Activated naive CD4-positive, alpha-beta T cell treated with Interleukin-2 at 50 U/mL for 16 hours (primary cell): ENCODE results near the gene ABLIM1.

Source experiments
- DNase-seq: peaks from one replicate; pipeline ENCODE4 v3.0.0-alpha.2; 2020

The ABLIM1 gene

DNA sequence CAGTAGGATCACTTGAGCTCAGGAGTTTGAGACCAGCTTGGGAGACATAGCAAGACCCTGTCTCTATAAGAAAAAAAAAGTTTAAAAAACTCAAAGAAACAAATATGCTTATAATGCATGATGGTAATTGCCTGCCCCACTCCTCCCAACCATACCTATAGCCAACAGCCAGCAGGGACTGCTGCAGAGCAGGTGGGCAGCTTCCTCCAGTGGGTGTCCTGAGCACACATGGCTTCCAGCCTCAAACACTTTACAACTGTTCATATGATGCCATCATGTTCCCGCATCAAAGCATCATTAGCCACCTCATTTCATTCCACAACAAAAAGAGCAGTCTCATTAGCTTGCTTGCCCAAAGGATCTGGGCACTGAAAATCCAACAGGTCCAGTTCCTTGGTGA is 42.0 kb downstream of the ABLIM1 start:
- no peak for DNase-seq

DNA sequence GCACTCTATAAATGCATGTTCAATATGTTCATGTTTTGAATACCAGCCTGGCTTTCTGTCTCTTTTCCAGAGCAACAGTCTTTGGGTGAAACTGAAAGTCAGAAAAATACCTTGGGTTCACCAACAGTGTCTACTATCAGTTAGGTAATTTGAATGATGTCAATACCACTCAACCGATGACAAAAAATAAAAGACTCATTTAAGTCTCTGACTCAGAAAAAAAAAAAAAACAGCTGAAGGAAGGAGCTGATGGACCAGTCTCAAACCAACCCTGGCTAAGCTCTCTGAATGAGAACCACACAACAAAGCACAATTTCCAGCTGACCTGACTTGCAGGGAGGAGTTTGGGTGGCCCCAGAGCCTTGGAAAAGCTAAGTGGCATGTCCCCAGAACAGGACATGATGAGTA is 42.5 kb downstream of the ABLIM1 start:
- DNase-seq, result no peak

DNA sequence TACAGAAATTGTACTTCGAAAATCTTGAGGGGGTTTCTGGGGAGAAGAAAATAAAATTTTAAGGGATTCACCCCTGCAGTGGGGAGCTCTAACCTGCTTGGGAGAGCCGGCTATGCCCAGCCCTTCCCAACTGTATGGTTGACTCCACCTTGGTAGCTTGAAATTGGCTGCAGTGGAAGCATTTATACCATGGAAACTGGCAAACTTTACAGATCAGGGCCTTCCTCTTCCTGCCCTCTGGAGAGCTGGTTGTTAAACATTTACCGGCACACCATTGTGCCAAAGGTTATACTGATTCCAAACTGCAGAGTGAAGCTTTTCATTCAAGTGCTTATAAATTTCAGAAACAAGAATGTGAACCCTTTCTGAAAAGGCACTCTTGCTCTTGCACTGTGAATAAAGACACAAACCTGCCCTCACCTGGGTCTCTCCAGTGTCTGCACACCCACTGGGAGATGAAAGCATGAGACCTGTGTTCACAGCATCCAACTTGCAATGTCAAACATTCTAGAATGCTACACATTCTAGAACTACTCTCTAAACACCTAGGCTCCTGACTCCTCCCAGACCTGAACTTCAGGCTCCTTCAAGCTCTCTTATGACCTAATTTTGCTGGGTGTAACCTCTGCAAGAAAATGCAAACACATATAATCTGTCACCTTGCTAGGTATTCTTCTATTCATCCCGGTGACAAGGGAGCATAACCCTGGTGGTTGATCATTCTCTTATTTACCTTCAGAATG is 44.7 kb downstream of the ABLIM1 start:
- no peak for DNase-seq

DNA sequence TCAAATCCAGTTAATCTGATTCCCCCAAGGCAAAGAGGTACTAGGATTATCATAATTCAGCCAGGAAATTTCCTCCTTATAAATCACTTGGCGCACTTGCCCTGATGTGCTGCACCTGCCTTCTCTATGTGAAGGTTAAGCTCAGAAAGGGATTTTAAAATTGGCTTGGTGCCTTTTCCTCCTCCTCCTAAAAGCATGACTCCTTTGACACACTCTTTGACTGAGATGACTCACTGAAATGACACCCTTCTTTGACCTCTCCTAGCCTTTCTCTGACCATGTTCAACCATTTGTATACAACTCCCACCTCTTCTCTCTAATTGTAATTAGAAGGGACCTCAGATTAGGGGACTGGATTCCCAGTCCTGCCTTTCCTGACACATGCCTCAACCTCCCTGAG is 46.5 kb downstream of the ABLIM1 start:
- no peak for DNase-seq

DNA sequence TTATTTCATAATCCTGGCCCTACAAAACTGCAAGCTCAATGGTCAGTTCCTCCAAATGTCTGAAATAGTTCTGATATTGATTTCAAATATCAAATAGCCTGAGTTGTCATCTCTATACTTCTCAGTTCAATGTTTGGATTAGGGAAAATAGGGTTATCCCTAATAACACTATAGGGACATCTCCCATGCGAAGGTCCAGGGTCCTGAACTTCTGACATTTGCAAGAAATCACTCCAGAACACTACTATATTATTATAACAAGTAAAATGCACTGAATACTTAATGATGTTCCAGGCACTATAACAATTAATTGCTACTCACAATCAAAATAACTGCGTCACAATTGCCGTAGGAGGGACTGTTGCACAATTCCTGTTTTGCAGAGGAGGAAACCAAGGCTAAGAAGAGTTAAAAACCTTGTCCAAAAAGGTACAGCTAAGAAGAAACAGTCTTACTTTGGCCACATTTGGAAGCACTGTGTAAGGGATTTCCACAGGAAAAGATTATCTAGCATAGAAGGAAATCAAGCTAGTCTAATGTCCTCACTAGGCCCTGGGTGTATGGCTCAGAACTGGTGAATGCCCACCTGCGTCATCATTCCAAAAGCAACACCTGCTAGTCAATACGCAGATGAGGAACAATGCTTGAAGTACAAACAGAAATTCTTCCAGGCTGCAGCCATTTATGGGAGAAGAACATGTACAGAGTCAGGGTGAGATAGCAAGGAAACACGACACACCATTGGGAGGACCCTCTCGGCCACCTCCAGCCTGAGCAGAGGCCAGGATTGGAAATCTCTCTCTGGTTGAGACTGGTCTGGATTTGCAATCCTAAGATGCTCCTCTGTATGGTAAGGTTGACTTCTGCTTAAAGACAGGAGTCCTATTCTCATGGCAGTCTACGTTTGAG is 48.3 kb downstream of the ABLIM1 start:
- no peak for DNase-seq

DNA sequence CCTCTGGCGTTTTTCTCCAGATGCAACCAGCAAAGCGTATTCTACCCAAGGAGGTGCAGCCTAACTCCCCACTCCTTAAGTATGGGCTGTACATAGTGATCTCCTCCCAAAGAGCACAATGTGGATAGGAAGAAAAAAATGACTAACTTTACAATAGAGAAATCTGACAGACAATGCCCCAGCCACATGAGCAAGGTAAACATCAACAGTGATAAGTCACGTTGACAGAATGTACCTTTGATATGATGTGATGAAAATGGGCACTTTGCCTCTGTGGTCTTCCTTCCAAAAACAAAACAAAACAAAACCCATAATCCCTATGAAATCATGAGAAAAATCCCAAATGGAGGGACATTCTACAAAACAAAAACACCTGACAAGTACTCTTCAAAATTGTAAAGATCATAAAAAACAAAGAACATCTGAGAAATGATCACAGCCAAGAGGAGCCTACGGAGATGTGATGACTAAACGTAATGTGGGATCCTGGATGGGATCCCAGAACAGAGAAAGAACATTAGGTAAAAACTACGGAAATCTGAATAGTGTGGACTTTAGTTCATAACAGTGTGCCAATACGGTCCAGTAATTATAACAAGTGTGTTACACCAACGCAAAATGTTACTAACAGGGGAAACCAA is 50.6 kb downstream of the ABLIM1 start:
- DNase-seq, result no peak

DNA sequence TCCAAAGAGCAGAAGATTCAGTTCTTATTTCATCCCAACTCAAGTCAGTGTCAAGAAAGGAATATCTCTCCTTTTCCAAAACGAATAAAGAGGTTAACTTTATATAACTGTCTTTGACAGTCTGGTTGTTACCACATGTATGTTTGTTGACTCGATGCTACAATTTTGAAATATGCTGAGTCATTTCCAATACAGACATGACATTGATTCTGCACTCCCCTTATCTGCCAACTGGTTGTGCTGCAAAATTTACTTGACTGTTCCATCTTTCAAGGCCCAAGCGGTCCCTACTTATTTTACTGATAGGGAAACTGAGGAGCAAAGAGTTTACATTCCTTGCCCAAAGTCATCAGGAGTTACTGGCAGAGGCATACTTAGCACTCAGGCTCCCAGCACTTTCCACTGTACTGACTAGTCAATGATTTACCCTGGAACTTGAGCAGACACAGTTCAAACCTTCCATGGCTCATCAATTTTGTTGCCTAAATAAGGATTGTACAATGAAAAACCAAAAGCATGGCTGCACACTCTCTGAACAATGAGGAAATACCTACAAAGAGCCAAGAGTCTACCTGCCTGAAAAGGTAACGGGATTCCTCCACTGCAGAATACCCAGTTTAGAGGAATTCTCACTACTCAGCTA is 52.8 kb downstream of the ABLIM1 start:
- no peak for DNase-seq

DNA sequence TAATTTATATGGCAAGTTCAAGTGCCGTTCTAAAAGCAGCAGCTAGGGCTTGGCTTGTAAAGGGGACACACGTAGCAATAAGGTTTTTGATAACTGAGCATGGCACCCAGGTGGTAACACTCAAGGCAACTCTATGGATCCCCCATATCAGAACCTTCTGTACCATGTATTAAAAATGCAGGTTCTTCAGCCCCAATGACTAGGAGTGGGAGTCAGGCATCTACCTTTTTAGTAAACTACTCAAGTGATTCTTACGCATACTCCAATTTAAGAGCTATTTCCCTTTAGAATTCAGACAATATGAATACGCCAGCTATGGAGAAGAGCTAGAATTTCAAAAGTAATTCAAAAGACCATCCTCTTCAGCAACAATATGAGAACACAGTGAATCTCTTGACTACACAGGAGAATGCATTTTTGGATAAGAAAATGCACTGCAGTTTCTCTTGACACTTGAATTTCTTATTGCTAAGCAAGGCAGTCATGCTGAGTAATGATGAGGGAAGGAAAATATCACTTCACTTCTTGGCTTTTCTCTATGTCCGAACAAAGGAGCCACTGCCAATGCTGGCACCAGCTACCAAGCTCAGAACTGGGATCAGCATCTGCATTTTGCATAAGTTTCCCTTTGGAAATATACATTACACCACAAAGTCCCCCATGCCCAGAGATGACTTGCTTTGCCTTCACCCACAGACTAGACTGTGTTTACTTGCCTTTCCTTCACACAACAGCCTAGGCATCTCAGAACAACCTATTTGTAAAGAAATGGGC is 53.5 kb downstream of the ABLIM1 start:
- no peak for DNase-seq

DNA sequence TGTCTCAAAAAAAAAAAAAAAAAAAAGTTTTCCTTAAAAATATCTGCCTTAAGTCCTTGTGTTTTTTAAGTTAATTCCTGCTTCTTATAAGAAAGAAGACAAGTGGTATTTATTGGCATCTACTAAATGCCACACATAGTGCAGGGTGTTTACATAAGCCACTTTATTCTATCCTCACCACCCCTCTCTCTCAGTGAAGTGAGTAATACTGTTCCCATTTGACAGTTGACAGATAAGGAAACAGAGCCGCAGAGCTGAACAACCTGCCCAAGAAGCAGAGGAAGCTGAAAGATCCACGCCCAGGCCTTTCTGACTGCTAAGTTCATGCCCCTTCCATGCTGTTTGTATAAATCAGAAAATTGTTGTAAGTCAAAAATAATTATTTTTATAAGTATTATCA is 54.1 kb downstream of the ABLIM1 start:
- DNase-seq, result no peak

DNA sequence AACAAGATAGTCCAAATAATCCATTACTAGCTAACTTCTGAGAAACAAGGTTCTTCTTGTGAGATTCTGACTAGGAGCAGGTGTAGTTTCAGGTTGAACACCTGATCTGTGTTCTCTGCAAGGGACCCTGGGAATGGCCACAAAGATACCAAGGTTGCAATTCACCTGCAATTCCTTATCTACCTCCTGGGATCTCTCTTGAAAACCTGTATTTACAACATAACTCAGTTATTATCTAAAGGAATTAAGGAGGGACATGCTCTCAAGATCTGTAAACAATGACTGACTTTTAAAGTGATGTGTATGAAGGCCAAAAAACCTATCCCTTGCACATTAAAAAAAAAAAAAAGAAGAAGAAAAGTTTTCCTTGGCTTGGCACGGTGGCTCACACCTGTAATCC is 54.8 kb downstream of the ABLIM1 start:
- no peak for DNase-seq

DNA sequence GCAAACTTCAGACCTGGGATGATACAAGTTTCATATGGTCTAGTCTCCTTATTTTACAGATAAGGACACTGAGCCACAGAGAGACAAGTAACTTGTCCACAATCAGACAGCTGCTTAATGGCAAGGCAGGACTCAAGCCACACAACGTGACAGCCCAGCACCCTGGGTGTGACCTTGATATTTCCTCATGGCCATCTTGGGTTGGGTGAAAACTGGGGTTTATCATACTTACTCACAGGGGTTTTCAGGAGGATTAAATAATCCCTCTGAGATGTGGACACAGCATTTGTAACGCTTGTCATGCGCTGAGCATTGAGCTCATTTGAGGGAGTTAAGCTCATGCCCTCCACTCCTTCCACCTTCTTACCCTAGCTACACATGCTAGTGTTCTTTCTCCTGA is 58.0 kb downstream of the ABLIM1 start:
- DNase-seq, result no peak

DNA sequence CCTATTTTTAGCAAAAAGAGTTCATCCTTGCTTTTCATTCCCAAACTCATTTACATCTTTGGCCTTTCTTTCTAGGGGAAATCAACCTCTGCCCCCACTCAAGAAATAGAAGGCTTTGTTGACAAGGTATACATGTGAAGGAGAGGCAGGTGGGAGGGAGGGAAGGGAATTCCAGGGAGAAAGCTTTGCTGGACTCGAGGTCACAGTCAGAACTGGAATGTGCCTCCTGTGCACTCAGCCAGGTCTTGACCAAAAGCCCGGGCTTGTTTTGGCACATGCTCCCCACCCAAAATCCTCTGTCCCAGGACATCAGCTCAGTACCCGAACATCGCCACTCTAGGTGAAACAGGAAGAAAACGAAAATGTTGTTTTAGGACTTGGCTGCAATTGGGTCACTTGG is 61.3 kb downstream of the ABLIM1 start:
- no peak for DNase-seq

DNA sequence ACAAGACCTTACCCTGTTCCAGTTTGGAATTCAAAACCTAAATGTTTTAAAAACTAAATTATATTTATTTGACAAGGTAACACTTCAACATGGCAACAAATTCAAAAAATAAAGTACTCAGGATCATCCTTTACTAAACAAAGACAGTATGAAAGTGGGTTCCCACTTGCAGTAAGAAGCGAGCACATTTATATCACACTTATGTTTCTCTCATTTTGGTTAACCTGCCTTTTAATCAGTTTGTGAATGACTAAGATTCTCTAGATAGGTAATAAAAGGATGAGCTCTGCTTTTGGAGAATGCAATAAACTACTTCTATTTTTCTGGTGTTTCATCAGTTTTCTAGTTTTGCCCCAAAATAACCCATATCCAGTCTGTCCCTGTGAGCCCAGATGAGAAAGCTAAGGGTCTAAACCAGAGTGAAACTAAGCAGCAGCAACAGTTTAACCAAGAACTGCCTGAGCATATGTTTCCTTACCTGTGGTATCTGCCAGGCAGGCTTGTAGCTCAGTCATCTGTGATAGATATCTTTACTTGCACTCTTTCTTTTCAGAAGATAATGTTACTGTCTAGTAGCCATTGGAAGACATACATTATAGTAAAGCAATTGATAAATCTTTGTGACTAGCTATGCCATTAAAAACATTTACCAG is 64.1 kb downstream of the ABLIM1 start:
- no peak for DNase-seq

DNA sequence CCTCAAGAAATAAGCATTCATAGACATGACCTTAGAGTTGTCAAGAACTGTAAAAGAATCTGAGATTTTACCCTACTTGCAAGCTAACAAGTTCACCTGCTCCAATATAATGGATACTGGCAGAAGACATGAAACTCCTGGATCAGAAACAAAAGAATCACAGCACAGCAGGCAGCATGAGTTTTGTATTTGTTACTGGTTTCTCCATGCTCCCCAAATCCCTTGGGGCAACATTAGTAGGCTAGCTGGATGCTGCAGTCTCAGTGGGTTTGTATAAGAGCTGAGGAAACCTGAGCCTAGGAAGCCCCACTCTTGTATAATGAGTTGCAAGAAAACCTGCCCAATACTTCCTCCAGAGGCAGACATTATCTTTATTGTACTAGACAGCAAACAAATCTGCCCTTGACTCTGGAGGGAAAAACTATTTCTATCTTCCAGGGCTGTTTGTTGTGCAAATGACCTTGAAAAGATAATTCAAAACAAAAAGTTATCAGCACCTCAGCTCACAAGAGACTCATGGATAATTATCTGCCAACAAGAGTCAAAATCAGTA is 64.8 kb downstream of the ABLIM1 start:
- DNase-seq, result no peak

DNA sequence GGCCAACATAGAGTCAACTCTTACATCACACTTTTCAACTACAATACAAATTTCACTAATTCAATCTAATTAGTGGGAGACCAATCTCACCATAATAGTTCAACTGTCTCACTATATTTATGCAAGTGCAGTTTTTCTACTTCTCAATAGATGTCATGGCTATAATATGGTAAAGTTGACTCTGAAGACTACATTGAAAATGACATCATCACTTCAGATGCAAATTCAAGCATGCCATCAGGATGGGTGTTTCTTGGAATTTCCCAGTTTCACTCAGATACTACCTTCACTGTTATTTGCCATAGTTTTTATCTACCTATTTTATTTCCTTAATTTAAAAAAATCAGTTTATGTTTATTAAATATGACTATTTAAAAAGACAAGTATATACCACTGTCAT is 67.1 kb downstream of the ABLIM1 start:
- DNase-seq, result no peak

DNA sequence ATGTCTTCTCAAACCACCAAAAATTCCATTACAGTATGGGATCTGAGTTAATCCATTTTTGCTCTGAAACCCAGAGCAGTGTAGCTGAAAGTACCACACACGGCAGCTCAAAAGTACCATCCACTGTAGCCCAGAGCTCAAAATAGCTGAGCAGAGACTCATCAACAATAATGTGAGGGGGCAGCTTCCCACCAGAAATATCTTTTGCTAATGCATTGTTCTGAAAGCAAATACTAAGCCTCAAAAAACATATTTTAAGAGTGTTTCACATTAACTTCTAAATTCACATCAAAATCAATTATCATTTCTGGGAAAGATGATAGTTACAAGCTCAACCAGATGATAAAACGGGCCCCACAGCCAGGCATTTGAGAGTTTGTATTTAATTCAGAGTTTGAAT is 73.7 kb downstream of the ABLIM1 start:
- DNase-seq, result no peak

DNA sequence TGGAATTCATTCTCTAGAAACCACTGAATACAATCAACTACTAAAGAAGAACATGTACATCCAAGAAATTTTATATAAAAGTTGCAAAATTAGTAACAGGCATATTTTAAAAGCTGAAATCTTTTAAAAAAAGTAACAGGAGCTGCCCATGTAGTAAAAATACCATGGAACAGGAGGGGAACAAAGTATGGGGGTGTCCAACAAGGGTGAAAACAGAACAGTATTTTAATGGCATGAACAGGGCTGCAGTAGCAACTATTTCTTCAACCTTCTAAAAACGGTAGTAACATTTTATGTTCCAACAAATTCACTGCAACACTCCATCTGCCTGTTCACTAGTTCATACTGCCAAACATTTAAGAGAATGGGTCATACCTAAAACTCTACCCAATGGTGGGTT is 77.0 kb downstream of the ABLIM1 start:
- no peak for DNase-seq

DNA sequence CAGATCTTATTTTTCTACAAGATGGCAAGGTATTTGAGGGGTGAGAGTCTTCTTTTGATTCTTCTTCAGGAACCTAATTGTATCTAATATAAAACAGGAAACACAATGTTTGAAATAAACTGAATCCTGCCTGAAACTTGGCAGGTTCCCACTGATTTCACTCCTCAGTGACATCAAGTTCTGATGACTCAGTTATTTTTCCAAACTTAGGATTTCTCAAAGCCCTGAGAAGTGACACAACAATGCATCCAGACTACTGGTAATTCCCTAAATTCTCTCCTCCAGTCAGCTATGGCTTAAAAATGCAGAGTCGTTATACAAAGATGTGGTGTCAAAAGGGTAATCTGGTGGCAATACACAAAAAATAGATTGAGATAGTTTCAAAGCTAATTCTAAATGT is 80.9 kb downstream of the ABLIM1 start:
- no peak for DNase-seq

DNA sequence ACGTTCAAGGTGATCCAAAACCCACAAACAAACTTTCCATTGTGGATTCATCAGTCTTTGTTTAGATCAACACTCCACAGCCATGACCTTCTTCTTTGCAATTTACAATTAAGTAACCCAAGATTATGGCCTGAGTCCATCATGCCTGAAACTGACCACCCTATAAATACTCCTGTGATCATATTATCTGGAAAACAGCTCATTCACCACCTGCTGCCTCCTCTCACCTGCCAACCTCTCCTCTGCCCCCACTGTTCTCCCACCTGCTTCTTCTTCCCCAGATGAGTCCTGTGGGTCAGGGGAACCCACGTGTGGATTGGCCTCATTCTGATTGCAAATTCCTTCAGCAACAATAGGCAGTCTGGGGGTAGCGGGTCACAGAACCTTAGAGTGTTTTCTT is 81.4 kb downstream of the ABLIM1 start:
- no peak for DNase-seq

DNA sequence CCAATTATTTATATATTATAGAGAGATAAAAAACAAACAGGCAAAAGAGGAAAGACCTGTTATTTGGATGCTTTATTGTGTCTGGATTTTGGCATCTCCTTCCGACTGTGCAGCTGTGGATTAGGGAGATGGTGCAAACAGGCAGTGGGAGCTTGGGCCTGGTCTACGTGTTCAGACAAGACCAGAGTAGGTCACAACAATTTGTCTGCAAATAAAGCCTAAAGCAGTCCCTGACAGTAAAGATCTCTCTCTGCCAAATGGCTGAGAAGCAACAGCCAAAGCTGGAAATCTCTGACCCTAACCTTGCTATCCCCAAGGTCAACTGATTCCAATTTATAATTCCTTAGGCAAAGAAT is 82.0 kb downstream of the ABLIM1 start:
- DNase-seq, result no peak

DNA sequence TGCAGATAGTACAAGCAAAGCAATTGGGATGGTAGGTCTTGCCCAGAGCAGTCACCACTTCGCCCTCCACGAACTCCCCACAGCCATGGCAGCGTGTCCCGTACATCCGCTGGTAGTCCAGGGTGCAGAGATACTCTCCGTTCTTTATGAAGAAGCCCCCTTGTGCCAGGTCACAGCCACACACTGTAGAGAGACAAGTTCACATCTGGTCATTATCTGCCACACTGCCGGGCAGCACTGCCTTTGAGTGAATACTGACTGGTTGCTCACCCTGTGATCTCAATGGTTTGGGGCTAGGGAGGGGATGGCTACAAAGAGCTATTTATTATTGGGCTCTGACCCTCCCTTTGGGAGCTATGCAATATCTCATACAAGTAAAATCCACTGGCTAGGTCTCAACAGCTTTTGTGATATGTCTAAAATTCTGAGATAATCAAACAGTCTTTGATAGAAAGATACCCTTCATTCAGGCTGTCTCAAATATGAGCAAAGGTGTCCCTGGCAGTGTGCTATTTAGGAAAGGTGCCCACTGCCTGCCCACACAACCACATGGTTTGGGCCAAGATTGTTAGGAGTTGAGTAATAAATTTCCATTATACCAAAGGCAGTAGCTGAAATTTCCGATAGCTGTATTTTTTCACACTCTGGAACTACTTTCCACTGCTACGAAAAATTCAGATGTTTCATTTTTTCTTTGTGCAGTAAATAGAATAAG is 82.5 kb downstream of the ABLIM1 start:
- DNase-seq, result no peak
